H1 (cell line): ENCODE data around the gene TYW5. TPM values are rescaled to one million over a fixed set of nuclear protein-coding genes. Genes with fewer than 3 reads are reported as not detected.

Source experiments
- CTCF ChIA-PET: fragments of 300-600 bp; sonication (Branson Sonifier 250); formaldehyde crosslinking; loops from one replicate; lab custom pipeline; 2021; ENCODE audit not compliant: partially characterized antibody; lab: Charles Lee
- POLR2A ChIA-PET: fragments of 300-600 bp; sonication (Branson Sonifier 250); formaldehyde crosslinking; loops from one replicate; lab custom pipeline; 2021; ENCODE audit warnings: inconsistent platforms; ENCODE audit not compliant: partially characterized antibody; lab: Charles Lee
- DNase-seq, 2 experiments: peaks; one replicate each; pipeline versions ENCODE4 v3.0.0 to v3.0.0-alpha.2; 2010 to 2022; ENCODE audit warnings: low spot score in 2 of 2, low read depth in 1 of 2, mixed read lengths in 1 of 2
- FAIRE-seq: peaks from 2 replicates; lab custom pipeline; 2011; peaks lifted over from hg19 to GRCh38; lab: Jason Lieb, UNC
- H2AFZ ChIP-seq: 2 replicates; pipeline ENCODE4 v1.8.1; 2012; ENCODE audit warnings: low read length, inconsistent platforms
- H2AK5ac ChIP-seq: 2 replicates; pipeline ENCODE4 v1.6.1; 2013; ENCODE audit warnings: low read depth, low read length
- H2BK120ac ChIP-seq: replicated peaks from 2 replicates; pipeline ENCODE3; 2013; ENCODE audit warnings: low read depth, low read length, inconsistent platforms
- H2BK12ac ChIP-seq: 2 replicates; pipeline ENCODE4 v1.6.1; 2013; ENCODE audit warnings: low read depth, low read length
- H2BK15ac ChIP-seq: 2 replicates; pipeline ENCODE4 v1.6.1; 2013; ENCODE audit warnings: low read length
- H2BK20ac ChIP-seq: 2 replicates; pipeline ENCODE4 v1.6.1; 2013; ENCODE audit warnings: low read length
- H2BK5ac ChIP-seq: 2 replicates; pipeline ENCODE4 v1.6.1; 2013; ENCODE audit warnings: low read depth, low read length
- H3K14ac ChIP-seq: 2 replicates; pipeline ENCODE4 v1.6.1; 2013; ENCODE audit warnings: inconsistent platforms; ENCODE audit not compliant: insufficient read length
- H3K18ac ChIP-seq: 2 replicates; pipeline ENCODE4 v1.6.1; 2013; ENCODE audit warnings: low read length; ENCODE audit errors: extremely low read depth
- H3K23ac ChIP-seq: 2 replicates; pipeline ENCODE4 v1.6.1; 2013; ENCODE audit warnings: inconsistent platforms; ENCODE audit not compliant: insufficient read length
- H3K23me2 ChIP-seq: 2 replicates; pipeline ENCODE4 v1.6.1; 2013; ENCODE audit warnings: low read depth, low read length
- H3K27ac ChIP-seq: 2 replicates; pipeline ENCODE4 v1.6.1; 2011; ENCODE audit warnings: low read depth, low read length, inconsistent platforms
- H3K27me3 ChIP-seq, 4 experiments: replicated peaks in 1 of 4; 1 replicate in 1 of 4; 2 replicates in 3 of 4; pipeline versions ENCODE4 v1.6.1 to v1.8.1; 2011 to 2013; ENCODE audit warnings: low read length in 3 of 4, mild to moderate bottlenecking in 3 of 4, inconsistent platforms in 2 of 4, mixed read lengths in 2 of 4, moderate library complexity in 1 of 4; ENCODE audit not compliant: control insufficient read depth in 3 of 4, insufficient read depth in 3 of 4; ENCODE audit errors: extremely low read depth in 1 of 4
- H3K36me3 ChIP-seq, 4 experiments: 2 replicates each; pipeline versions ENCODE4 v1.6.1 to v1.8.1; 2011 to 2013; ENCODE audit warnings: mild to moderate bottlenecking in 4 of 4, low read length in 3 of 4, moderate library complexity in 2 of 4, control low read depth in 1 of 4, inconsistent platforms in 1 of 4; ENCODE audit not compliant: insufficient read depth in 4 of 4, control insufficient read depth in 2 of 4
- H3K4ac ChIP-seq: replicated peaks from 2 replicates; pipeline ENCODE3; 2013; ENCODE audit warnings: low read length, low read depth, mixed read lengths, inconsistent platforms; ENCODE audit not compliant: insufficient read length
- H3K4me1 ChIP-seq, 4 experiments: replicated peaks in 1 of 4; 1 replicate in 1 of 4; 2 replicates in 3 of 4; pipeline versions ENCODE4 v1.6.1 to v1.8.1; 2011 to 2013; ENCODE audit warnings: low read length in 3 of 4, inconsistent platforms in 2 of 4, mixed read lengths in 1 of 4; ENCODE audit not compliant: insufficient read depth in 4 of 4, control insufficient read depth in 3 of 4
- H3K4me2 ChIP-seq, 2 experiments: 2 replicates each; pipeline versions ENCODE4 v1.6.1 to v1.8.1; 2011 to 2013; ENCODE audit warnings: low read depth in 2 of 2, low read length in 2 of 2, control low read depth in 1 of 2, inconsistent platforms in 1 of 2, mild to moderate bottlenecking in 1 of 2; ENCODE audit not compliant: insufficient read depth in 1 of 2
- H3K4me3 ChIP-seq, 4 experiments: fragments of 200-600, 300-600 bp in 1 of 4; sonication (generic), shearing (Covaris generic), sonication (Bioruptor Twin) in 1 of 4; 2 replicates each; pipeline versions ENCODE4 v1.5.1 to v1.8.1; 2011 to 2016; ENCODE audit warnings: low read length in 4 of 4, low read depth in 3 of 4, control low read depth in 2 of 4, inconsistent platforms in 2 of 4, mild to moderate bottlenecking in 2 of 4, mixed read lengths in 1 of 4, moderate library complexity in 1 of 4; ENCODE audit not compliant: insufficient read depth in 2 of 4; ENCODE audit errors: extremely low read depth in 1 of 4
- H3K56ac ChIP-seq: replicated peaks from 2 replicates; pipeline ENCODE3; 2013; ENCODE audit warnings: low read depth, mild to moderate bottlenecking, mixed read lengths, low read length, inconsistent platforms; ENCODE audit not compliant: insufficient read length
- H3K79me1 ChIP-seq: 2 replicates; pipeline ENCODE4 v1.6.1; 2013; ENCODE audit warnings: low read depth, low read length, control low read depth
- H3K79me2 ChIP-seq, 2 experiments: 2 replicates each; pipeline versions ENCODE4 v1.6.1 to v1.8.1; 2012 to 2013; ENCODE audit warnings: low read length in 2 of 2, mild to moderate bottlenecking in 2 of 2, inconsistent platforms in 1 of 2; ENCODE audit not compliant: insufficient read depth in 2 of 2, control insufficient read depth in 1 of 2
- H3K9ac ChIP-seq, 4 experiments: replicated peaks in 1 of 4; 1 replicate in 1 of 4; 2 replicates in 3 of 4; pipeline versions ENCODE4 v1.6.1 to v1.8.1; 2011 to 2013; ENCODE audit warnings: low read depth in 3 of 4, low read length in 3 of 4, control low read depth in 2 of 4, mild to moderate bottlenecking in 2 of 4, moderate library complexity in 2 of 4, inconsistent platforms in 1 of 4; ENCODE audit errors: extremely low read depth in 1 of 4
- H3K9me3 ChIP-seq, 2 experiments: 2 replicates each; pipeline versions ENCODE4 v1.6.1 to v1.8.1; 2012 to 2013; ENCODE audit warnings: mild to moderate bottlenecking in 2 of 2, moderate library complexity in 2 of 2, control low read depth in 1 of 2, inconsistent platforms in 1 of 2, low read depth in 1 of 2, low read length in 1 of 2, mixed read lengths in 1 of 2; ENCODE audit not compliant: insufficient read depth in 2 of 2
- H4K20me1 ChIP-seq, 2 experiments: replicated peaks in 1 of 2; 2 replicates each; pipeline versions ENCODE3 to v1.8.1; 2011 to 2013; ENCODE audit warnings: inconsistent platforms in 2 of 2, low read length in 2 of 2, mild to moderate bottlenecking in 1 of 2; ENCODE audit not compliant: insufficient read depth in 2 of 2, control insufficient read depth in 1 of 2
- H4K5ac ChIP-seq: 2 replicates; pipeline ENCODE4 v1.6.1; 2013; ENCODE audit warnings: low read length, low read depth, mixed read lengths, inconsistent platforms; ENCODE audit not compliant: insufficient read length
- H4K8ac ChIP-seq: 2 replicates; pipeline ENCODE4 v1.8.0; 2013; ENCODE audit warnings: mild to moderate bottlenecking, moderate library complexity, low read length, inconsistent platforms; ENCODE audit not compliant: insufficient read depth; ENCODE audit errors: extremely low read depth
- H4K91ac ChIP-seq: replicated peaks from 2 replicates; pipeline ENCODE3; 2013; ENCODE audit warnings: low read length, mixed read lengths, inconsistent platforms; ENCODE audit not compliant: insufficient read length
- BACH1 ChIP-seq: IDR thresholded peaks from 2 replicates; pipeline ENCODE4 v1.6.1; 2012; ENCODE audit warnings: low read length, improper control_type of control experiment
- BCL11A ChIP-seq, 2 experiments: IDR thresholded peaks; one replicate each; pipeline ENCODE4 v1.6.1; 2011; ENCODE audit warnings: low read depth in 2 of 2, low read length in 2 of 2, mild to moderate bottlenecking in 2 of 2
- BRCA1 ChIP-seq: IDR thresholded peaks from 2 replicates; pipeline ENCODE4 v1.6.1; 2012; ENCODE audit warnings: low read depth, low read length, improper control_type of control experiment
- CBX5 ChIP-seq: fragments of 300-800, 300-1000 bp; sonication (generic); IDR thresholded peaks from 2 replicates; pipeline ENCODE4 v1.7.1; 2016; ENCODE audit warnings: antibody characterized with exemption, low read length, low read depth
- EGR1 ChIP-seq: IDR thresholded peaks from 2 replicates; pipeline ENCODE4 v1.6.1; 2011; ENCODE audit warnings: low read depth, low read length, borderline replicate concordance
- EZH2 ChIP-seq: fragments of 200-600 bp; sonication (generic); IDR thresholded peaks from 2 replicates; pipeline ENCODE4 v1.7.1; 2012; ENCODE audit warnings: low read depth, mild to moderate bottlenecking, moderate library complexity, low read length, inconsistent platforms; ENCODE audit not compliant: severe bottlenecking
- FOSL1 ChIP-seq: IDR thresholded peaks from 2 replicates; pipeline ENCODE4 v1.6.1; 2011; ENCODE audit warnings: mild to moderate bottlenecking, low read depth, low read length, moderate library complexity; ENCODE audit not compliant: insufficient read depth
- GTF2F1 ChIP-seq: IDR thresholded peaks from 2 replicates; pipeline ENCODE4 v1.6.1; 2012; ENCODE audit warnings: low read depth, low read length, improper control_type of control experiment, borderline replicate concordance
- MAX ChIP-seq: IDR thresholded peaks from 2 replicates; pipeline ENCODE4 v1.6.1; 2012; ENCODE audit warnings: inconsistent platforms
- POLR2AphosphoS5 ChIP-seq: IDR thresholded peaks from 2 replicates; pipeline ENCODE4 v1.6.1; 2011; ENCODE audit warnings: low read depth, low read length
- POU5F1 ChIP-seq: IDR thresholded peaks from 2 replicates; pipeline ENCODE4 v1.6.1; 2011; ENCODE audit warnings: low read depth, mild to moderate bottlenecking, low read length, moderate library complexity
- SAP30 ChIP-seq: fragments of 300-600 bp; sonication (generic); IDR thresholded peaks from 2 replicates; pipeline ENCODE4 v1.7.1; 2012; ENCODE audit warnings: low read length, moderate library complexity, mild to moderate bottlenecking, inconsistent platforms; ENCODE audit not compliant: insufficient read depth, insufficient replicate concordance
- SP2 ChIP-seq: IDR thresholded peaks from 2 replicates; pipeline ENCODE4 v1.6.1; 2012; ENCODE audit warnings: mild to moderate bottlenecking, low read length, inconsistent platforms
- WGBS, 2 experiments: shearing (Covaris generic) in 1 of 2; methylation state at CpG; one replicate each; pipeline versions ENCODE4 v1.1.6 to v1.1.7; 2013 to 2015; ENCODE audit warnings: low lambda C conversion rate in 2 of 2, mixed read lengths in 2 of 2, inconsistent platforms in 1 of 2, low coverage in 1 of 2, missing lambda C conversion rate in 1 of 2; ENCODE audit not compliant: insufficient replicate concordance in 2 of 2, insufficient coverage in 1 of 2, insufficient read length in 1 of 2; ENCODE audit errors: extremely low coverage in 1 of 2, missing lambda C conversion rate in 1 of 2; 5-methylcytosine and 5-hydroxymethylcytosine counted together
- polyA plus RNA-seq, 7 experiments: library from polyadenylated mRNA; depleted of rRNA in 3 of 7; stranded (reverse) in 5 of 7; unstranded in 2 of 7; fragments of >200 nt in 5 of 7; fragments of 200-250 nt in 2 of 7; gene quantifications; 1 replicate in 5 of 7; 2 replicates in 1 of 7; 4 replicates in 1 of 7; pipeline versions ENCODE4 v1.2.1 to v1.2.3, GENCODE V29; 2011 to 2013; ENCODE audit warnings: missing spikeins in 2 of 7, mixed read lengths in 2 of 7
- total RNA-seq: library from RNA; stranded (reverse); fragmentation: NEBNext Ultra II Directional; extraction: Animal tissue kit (Norgen Biotek cat#: 25700); gene quantifications from 2 replicates; pipeline ENCODE4 v1.2.1, GENCODE V29; 2021

The TYW5 gene
- total and polyA plus RNA-seq, 2 of the 8 experiments (the other 6 are each of a cell fraction or from before 2014, with no cell fraction given): 5.4 to 11.3 TPM

GRCh38 chr2:199946196-199946595 is 9.1 kb downstream of the TYW5 start:
- Histone ChIP-seq H3K4me1 (no peaks in the 10 kb centered on the region), H3K27ac (no peak overlapping the region), H3K4me2 (no peak overlapping the region), H2BK120ac (no peak overlapping the region), H2BK20ac (no peak overlapping the region), H3K56ac (no peak overlapping the region), H2AFZ (no peak overlapping the region), H3K4me3 (no peak overlapping the region), H2BK5ac (no peak overlapping the region), H3K9ac (no peak overlapping the region), H2BK15ac (no peak overlapping the region), H4K91ac (no peak overlapping the region), H3K14ac (no peak overlapping the region), H3K23ac (no peak overlapping the region), H3K23me2 (no peaks in the 10 kb centered on the region), H3K9me3 (no peaks in the 10 kb centered on the region), H4K8ac (no peak overlapping the region), H3K36me3 (peaks cover 10 to 68% (median 25%) of the 10 kb centered on the region in 4 experiments), H3K79me2 (peaks cover 0 to 26% of the 10 kb centered on the region in 2 experiments; a peak in 2 of 4 replicates), H3K4ac (no peak overlapping the region), H3K79me1 (peaks cover 6% of the 10 kb centered on the region), H3K27me3 (no peaks in the 10 kb centered on the region), H2BK12ac (no peak overlapping the region), H4K5ac (no peak overlapping the region), H3K18ac (no peak overlapping the region), H4K20me1 (peaks cover 3 to 4% of the 10 kb centered on the region in 2 experiments)
- FAIRE-seq: no peak
- DNase-seq: no peak
- WGBS, 2 experiments: 87% methylated on average over 1 of the region's 1 CpG; no CpG with 5 or more reads in 1 of the 2 experiments
- ChIA-PET CTCF (interaction anchor here (1.0 to 1.5 kb wide), 2 partner anchors 27 to 241 kb away, joined by 4 read pairs; no protein-coding TSS in a partner anchor), POLR2A (no interaction called here)
- TF ChIP-seq FOSL1: no peak
- TF ChIP-seq SP2: no peak
- TF ChIP-seq EGR1: no peak
- no peak for TF ChIP-seq POLR2AphosphoS5
- no peak for TF ChIP-seq EZH2
- no peak for TF ChIP-seq MAX
- no peak for TF ChIP-seq POU5F1
- no peak for TF ChIP-seq CBX5
- no peak for TF ChIP-seq GTF2F1
- no peak for TF ChIP-seq BCL11A (IDR thresholded peaks at IDR 0.05; ENCODE audit: low read depth in 2 of 2, low read length in 2 of 2)
- no peak for TF ChIP-seq SAP30
- no peak for TF ChIP-seq BRCA1
- no peak for TF ChIP-seq BACH1
- TF ChIP-seq, all 59 proteins: peak for 0
- H2AK5ac ChIP-seq: no peak overlapping the region
